ENCODE results near the gene LDAH.
"Not testable (repeated sequence)": the region's sequence is repeated elsewhere in the genome, so short reads cannot be mapped to it uniquely, and the experiment has no call there.

LDAH gene

GRCh38 chr2:20717641-20718040 lies 105.3 kb downstream of the LDAH start:
- no peak for DNase-seq

- not testable (repeated sequence) for DNase-seq
Observed at GRCh38 chr2:20716164-20716563, 106.7 kb downstream of the LDAH start.

GRCh38 chr2:20714412-20714811 lies 108.5 kb downstream of the LDAH start:
- not testable (repeated sequence) for DNase-seq

- not testable (repeated sequence) for DNase-seq
Observed at GRCh38 chr2:20713585-20713984, 109.3 kb downstream of the LDAH start.

GRCh38 chr2:20711641-20712040 lies 111.3 kb downstream of the LDAH start:
- not testable (repeated sequence) for DNase-seq

- no peak for DNase-seq
Observed at GRCh38 chr2:20707601-20708000, 115.3 kb downstream of the LDAH start.

GRCh38 chr2:20706786-20707185 lies 116.1 kb downstream of the LDAH start:
- DNase-seq = no peak

- DNase-seq = no peak
Observed at GRCh38 chr2:20706217-20706616, 116.7 kb downstream of the LDAH start.

- no peak for DNase-seq
Observed at GRCh38 chr2:20704886-20705285, 118.0 kb downstream of the LDAH start.

- no peak for DNase-seq
Observed at GRCh38 chr2:20702563-20702962, 120.3 kb downstream of the LDAH start.

GRCh38 chr2:20698916-20699613 lies 123.8 kb downstream of the LDAH start:
- DNase-seq = no peak

- no peak for DNase-seq
Observed at GRCh38 chr2:20697322-20697934, 125.5 kb downstream of the LDAH start.

GRCh38 chr2:20696366-20696765 lies 126.5 kb downstream of the LDAH start:
- no peak for DNase-seq

GRCh38 chr2:20693317-20693716 lies 129.6 kb downstream of the LDAH start:
- DNase-seq = no peak

- DNase-seq = no peak
Observed at GRCh38 chr2:20692081-20692480, 130.8 kb downstream of the LDAH start.

- no peak for DNase-seq
Observed at GRCh38 chr2:20691076-20691734, 131.7 kb downstream of the LDAH start.

GRCh38 chr2:20689428-20690264 lies 133.3 kb downstream of the LDAH start:
- no peak for DNase-seq

- DNase-seq = no peak
Observed at GRCh38 chr2:20687260-20687832, 135.6 kb downstream of the LDAH start.

- no peak for DNase-seq
Observed at GRCh38 chr2:20684581-20685063, 138.3 kb downstream of the LDAH start.

GRCh38 chr2:20682167-20682920 lies 140.6 kb downstream of the LDAH start:
- DNase-seq = no peak

- no peak for DNase-seq
Observed at GRCh38 chr2:20680744-20681375, 142.0 kb downstream of the LDAH start.
